Astrocyte (in vitro differentiated cells and primary cell): ENCODE results near the gene SESN2. TPM values are rescaled to one million over a fixed set of nuclear protein-coding genes. Genes with fewer than 3 reads are reported as not detected.
A peak's percentile ranks its signal among the peaks of the same experiment; 100 is the strongest.

ENCODE experiments used
- DNase-seq: peaks from one replicate; pipeline ENCODE4 v3.0.0-alpha.2; 2010; ENCODE audit warnings: low read depth
- FAIRE-seq: peaks from 2 replicates; lab custom pipeline; 2011; peaks lifted over from hg19 to GRCh38; lab: Jason Lieb, UNC
- H2AFZ ChIP-seq: 2 replicates; pipeline ENCODE4 v1.6.0; 2012; ENCODE audit warnings: low read depth, low read length, inconsistent platforms
- H3K27ac ChIP-seq: 2 replicates; pipeline ENCODE4 v1.5.1; 2011; ENCODE audit warnings: low read depth, low read length, inconsistent platforms
- H3K27me3 ChIP-seq: 2 replicates; pipeline ENCODE4 v1.6.0; 2011; ENCODE audit warnings: low read length, inconsistent platforms; ENCODE audit not compliant: insufficient read depth
- H3K36me3 ChIP-seq: 2 replicates; pipeline ENCODE4 v1.5.1; 2011; ENCODE audit warnings: low read length, inconsistent platforms; ENCODE audit not compliant: insufficient read depth
- H3K4me1 ChIP-seq: 2 replicates; pipeline ENCODE4 v1.5.1; 2011; ENCODE audit warnings: low read length, inconsistent platforms; ENCODE audit not compliant: insufficient read depth
- H3K4me2 ChIP-seq: 2 replicates; pipeline ENCODE4 v1.6.0; 2012; ENCODE audit warnings: low read length, inconsistent platforms
- H3K4me3 ChIP-seq: 2 replicates; pipeline ENCODE4 v1.5.1; 2011; ENCODE audit warnings: low read depth, mild to moderate bottlenecking, low read length, inconsistent platforms; ENCODE audit not compliant: insufficient read depth
- H3K79me2 ChIP-seq: 2 replicates; pipeline ENCODE4 v1.6.0; 2012; ENCODE audit warnings: mild to moderate bottlenecking, low read length, inconsistent platforms; ENCODE audit not compliant: insufficient read depth
- H3K9ac ChIP-seq: 2 replicates; pipeline ENCODE4 v1.6.0; 2012; ENCODE audit warnings: mild to moderate bottlenecking, low read length, inconsistent platforms
- H3K9me3 ChIP-seq: 2 replicates; pipeline ENCODE4 v1.5.1; 2012; ENCODE audit warnings: low read depth, mild to moderate bottlenecking, low read length, inconsistent platforms; ENCODE audit not compliant: insufficient read depth
- H4K20me1 ChIP-seq: 2 replicates; pipeline ENCODE4 v1.6.0; 2012; ENCODE audit warnings: low read length, inconsistent platforms; ENCODE audit not compliant: insufficient read depth
- H3K27ac Mint-ChIP-seq: one replicate; pipeline ENCODE4 v1.8.0; 2021; ENCODE audit warnings: mild to moderate bottlenecking, mixed read lengths; ENCODE audit not compliant: unreplicated experiment
- H3K27me3 Mint-ChIP-seq: one replicate; pipeline ENCODE4 v1.8.0; 2021; ENCODE audit warnings: low read depth, mixed read lengths; ENCODE audit not compliant: unreplicated experiment
- H3K36me3 Mint-ChIP-seq: one replicate; pipeline ENCODE4 v1.8.0; 2021; ENCODE audit warnings: low read depth, mixed read lengths; ENCODE audit not compliant: unreplicated experiment
- H3K4me1 Mint-ChIP-seq: one replicate; pipeline ENCODE4 v1.8.0; 2021; ENCODE audit warnings: low read depth, mixed read lengths; ENCODE audit not compliant: unreplicated experiment
- H3K4me3 Mint-ChIP-seq: one replicate; pipeline ENCODE4 v1.8.0; 2021; ENCODE audit warnings: mild to moderate bottlenecking, moderate library complexity, mixed read lengths; ENCODE audit not compliant: unreplicated experiment
- H3K9me3 Mint-ChIP-seq: one replicate; pipeline ENCODE4 v1.8.0; 2021; ENCODE audit warnings: mild to moderate bottlenecking, mixed read lengths; ENCODE audit not compliant: unreplicated experiment
- CTCF ChIP-seq: IDR thresholded peaks from 2 replicates; pipeline ENCODE4 v1.5.1; 2011; ENCODE audit warnings: low read depth, mild to moderate bottlenecking, inconsistent platforms, low read length, moderate library complexity; ENCODE audit not compliant: insufficient read depth
- EZH2 ChIP-seq: IDR thresholded peaks from 2 replicates; pipeline ENCODE4 v1.6.1; 2012; ENCODE audit warnings: mild to moderate bottlenecking, low read length, inconsistent platforms; ENCODE audit not compliant: insufficient read depth
- total RNA-seq: library from RNA; stranded (reverse); gene quantifications from 2 replicates; pipeline ENCODE4 v1.2.1, GENCODE V29; 2021

SESN2 gene
- total RNA-seq, 1 donor from 2014 or later, result 78.3 TPM

- Histone ChIP-seq H3K4me1 (no peaks in the 10 kb centered on the region), H3K9ac (peak overlapping the region; percentile 88), H3K36me3 (no peaks in the 10 kb centered on the region), H3K79me2 (peaks cover 11% of the 10 kb centered on the region), H2AFZ (peak overlapping the region; percentile 57), H3K27ac (peak overlapping the region; percentile 86), H3K27me3 (no peaks in the 10 kb centered on the region), H3K4me2 (peak overlapping the region; percentile 83), H4K20me1 (no peaks in the 10 kb centered on the region), H3K4me3 (peak overlapping the region; percentile 79), H3K9me3 (no peaks in the 10 kb centered on the region)
- H3K36me3 Mint-ChIP-seq, result no peaks in the 10 kb centered on the region
- H3K4me1 Mint-ChIP-seq, result peaks cover 5% of the 10 kb centered on the region
- H3K27ac Mint-ChIP-seq, result peak overlapping the region; percentile 92
- H3K9me3 Mint-ChIP-seq, result no peaks in the 10 kb centered on the region
- no peak for TF ChIP-seq EZH2
- no peak for TF ChIP-seq CTCF
- no peaks in the 10 kb centered on the region for H3K27me3 Mint-ChIP-seq
- FAIRE-seq, result no peak
- H3K4me3 Mint-ChIP-seq, result peak overlapping the region; percentile 87
- no peak for DNase-seq
Measured at GRCh38 chr1:28328228-28328648, 68.9 kb downstream of the SESN2 start.

GRCh38 chr1:28329395-28330153, 70.3 kb downstream of the SESN2 start:
- Mint-ChIP-seq H3K4me1 (peaks cover 5% of the 10 kb centered on the region), H3K4me3 (peak overlapping the region; percentile 87), H3K27me3 (no peaks in the 10 kb centered on the region), H3K27ac (peak overlapping the region; percentile 89), H3K9me3 (no peaks in the 10 kb centered on the region), H3K36me3 (no peaks in the 10 kb centered on the region)
- Histone ChIP-seq H3K27me3 (no peaks in the 10 kb centered on the region), H3K36me3 (peaks cover under 1% of the 10 kb centered on the region), H3K4me1 (no peaks in the 10 kb centered on the region), H3K9ac (peak overlapping the region; percentile 88), H3K4me2 (peak overlapping the region; percentile 83), H4K20me1 (no peaks in the 10 kb centered on the region), H2AFZ (peak overlapping the region; percentile 79), H3K27ac (peak overlapping the region; percentile 86), H3K79me2 (peaks cover 11% of the 10 kb centered on the region), H3K9me3 (no peaks in the 10 kb centered on the region), H3K4me3 (peak overlapping the region; percentile 79)
- FAIRE-seq (no peak), DNase-seq (peak; percentile 12)
- TF ChIP-seq CTCF, result no peak
- TF ChIP-seq EZH2, result no peak

Other genes with a start within 250 kb of the SESN2 start
- 22.1 and 23.7 TPM in 2 replicates for gene EYA3, start 170.9 kb upstream of the SESN2 start, total RNA-seq
- gene PTAFR, start 82.8 kb upstream of the SESN2 start, total RNA-seq, result 0.24 and 0.32 TPM in 2 replicates
- 86.9 and 91.3 TPM in 2 replicates for gene DNAJC8, start 26.5 kb upstream of the SESN2 start, total RNA-seq
- gene ATP5IF1, start 23.4 kb upstream of the SESN2 start, total RNA-seq, result 157 and 160 TPM in 2 replicates
- gene MED18, start 69.5 kb downstream of the SESN2 start, total RNA-seq, result 10.4 and 11.6 TPM in 2 replicates
- 72.6 and 78.5 TPM in 2 replicates for gene PHACTR4, start 110.2 kb downstream of the SESN2 start, total RNA-seq
- 21.8 and 23.7 TPM in 2 replicates for gene RCC1, start 246.5 kb downstream of the SESN2 start, total RNA-seq